Hematopoietic multipotent progenitor cell treated with erythropoietin and hydrocortisone succinate and interleukin-3 and kit ligand, for 6 days (in vitro differentiated cells): ENCODE data around the gene HSFX4.
"Not testable (repeated sequence)": the region's sequence is repeated elsewhere in the genome, so short reads cannot be mapped to it uniquely, and the experiment has no call there.

Experiments used
- DNase-seq: peaks from one replicate; pipeline ENCODE4 v3.0.0-alpha.2; 2015

HSFX4 gene

GRCh38 chrX:149938427-149938880 lies 9.1 kb downstream of the HSFX4 start, which contains the start of gene EOLA2:
Gene EOLA2, minus strand, starts transcription at chrX:149938491. Its CDS starts 4,617 bp downstream, at chrX:149933874.
- peak; percentile 95 for DNase-seq

- DNase-seq: peak; percentile 95
Measured at GRCh38 chrX:149938881-149939654, 9.7 kb downstream of the HSFX4 start.

GRCh38 chrX:149939655-149939904 lies 10.2 kb downstream of the HSFX4 start:
- no peak for DNase-seq

GRCh38 chrX:149939905-149940673 lies 10.7 kb downstream of the HSFX4 start:
- DNase-seq: peak; percentile 94

- not testable (repeated sequence) for DNase-seq
Measured at GRCh38 chrX:149940674-149941024, 11.3 kb downstream of the HSFX4 start.

GRCh38 chrX:149945087-149945670 lies 15.8 kb downstream of the HSFX4 start:
- DNase-seq: not testable (repeated sequence)

- DNase-seq: not testable (repeated sequence)
Measured at GRCh38 chrX:149945820-149946219, 16.4 kb downstream of the HSFX4 start.

- DNase-seq: not testable (repeated sequence)
Measured at GRCh38 chrX:149946932-149947331, 17.6 kb downstream of the HSFX4 start.

- DNase-seq: no peak
Measured at GRCh38 chrX:149948016-149948415, 18.6 kb downstream of the HSFX4 start.

GRCh38 chrX:149949743-149950436 lies 20.5 kb downstream of the HSFX4 start:
- DNase-seq: no peak

- peak; percentile 49 for DNase-seq
Measured at GRCh38 chrX:149950681-149951080, 21.3 kb downstream of the HSFX4 start.

GRCh38 chrX:149961572-149961971 lies 32.2 kb downstream of the HSFX4 start:
- peak; percentile 11 for DNase-seq

GRCh38 chrX:149962010-149962409 lies 32.6 kb downstream of the HSFX4 start:
- DNase-seq: no peak

GRCh38 chrX:149962859-149963757 lies 33.7 kb downstream of the HSFX4 start:
- peak; percentile 64 for DNase-seq

- no peak for DNase-seq
Measured at GRCh38 chrX:149979126-149979644, 49.8 kb downstream of the HSFX4 start.
